NK-92 (cell line): ENCODE results near the gene MLF2.
A peak's percentile ranks its signal among the peaks of the same experiment; 100 is the strongest.
"Not testable (repeated sequence)": the region's sequence is repeated elsewhere in the genome, so short reads cannot be mapped to it uniquely, and the experiment has no call there.

Experiments
- DNase-seq: peaks from one replicate; lab custom pipeline; 2025; ENCODE audit not compliant: unreplicated experiment; lab: John Stamatoyannopoulos, UW

Gene MLF2

DNA sequence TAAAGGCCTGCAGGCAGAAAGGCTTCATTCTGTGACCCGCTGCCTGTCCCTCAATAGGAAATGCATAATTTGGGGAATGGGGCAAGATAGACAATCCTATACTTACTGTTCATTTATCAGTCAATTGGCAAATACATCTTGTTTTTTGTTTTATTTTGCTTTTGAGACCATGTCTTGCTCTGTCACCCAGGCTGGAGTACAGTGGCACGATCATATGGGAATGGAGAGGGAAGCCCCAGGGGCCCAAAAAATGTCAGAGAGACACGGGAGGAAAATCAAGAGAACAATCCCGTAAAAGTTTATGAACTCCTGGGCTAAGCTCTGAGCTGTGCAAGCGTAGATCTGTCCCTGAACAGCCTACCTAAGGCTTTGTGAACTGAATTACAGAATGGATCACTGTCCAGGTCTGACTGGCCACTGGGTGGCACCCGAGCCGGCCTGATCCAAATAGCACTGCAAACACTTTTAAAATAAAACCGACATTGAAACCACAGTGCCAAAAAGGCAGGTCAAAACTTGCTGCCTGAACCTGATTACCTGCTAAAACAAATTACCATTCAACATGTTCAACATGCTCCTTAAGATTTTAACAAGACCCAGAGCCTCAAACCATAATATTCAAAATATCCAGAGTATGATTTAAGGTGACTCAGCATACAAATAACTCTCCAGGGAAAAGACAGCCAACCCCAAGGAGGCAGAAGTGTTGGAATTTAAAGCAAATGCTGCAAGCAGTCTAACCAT lies 17.3 kb downstream of the MLF2 start:
- DNase-seq: no peak

DNA sequence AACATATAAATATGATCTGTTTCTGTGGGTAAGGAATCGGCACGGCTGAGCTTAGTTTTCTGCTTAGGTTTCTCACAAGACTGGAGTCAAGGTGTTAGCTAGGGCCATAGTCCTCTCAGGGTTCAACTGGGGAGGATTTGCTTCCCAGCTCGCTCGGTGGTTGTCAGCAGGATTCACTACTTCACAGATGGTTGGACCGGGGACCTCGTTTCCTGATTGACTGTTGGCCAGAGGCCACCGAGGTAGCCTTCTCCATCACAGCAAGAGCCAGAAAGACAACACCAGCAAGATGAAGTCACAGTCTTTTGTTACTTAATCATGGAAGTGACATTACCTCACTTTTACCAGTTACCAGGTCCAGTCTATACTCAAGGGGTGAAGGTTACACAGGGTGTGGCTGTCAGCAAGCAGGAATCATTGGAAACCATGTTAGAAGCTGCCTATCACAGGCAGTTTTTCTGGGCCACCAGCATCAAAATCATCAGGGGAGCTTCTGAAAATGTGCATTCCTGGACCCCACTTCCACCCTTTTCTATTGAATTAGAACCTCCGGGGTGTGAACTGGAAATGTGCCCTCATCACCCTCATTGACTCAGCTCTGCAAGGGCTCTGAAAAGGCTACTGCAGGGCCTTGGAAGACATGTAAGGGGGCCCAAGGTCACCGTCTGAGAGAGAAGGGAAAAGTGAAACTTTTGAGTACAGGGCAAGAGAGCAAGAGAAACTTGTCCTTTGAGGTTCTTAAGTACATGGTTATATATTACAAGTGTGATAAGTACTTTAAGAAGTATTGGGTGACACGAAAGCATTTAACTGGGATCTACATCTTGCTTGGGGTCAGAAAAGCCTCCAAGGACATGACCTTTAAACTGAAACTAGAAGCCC lies 18.2 kb downstream of the MLF2 start:
- DNase-seq: no peak

DNA sequence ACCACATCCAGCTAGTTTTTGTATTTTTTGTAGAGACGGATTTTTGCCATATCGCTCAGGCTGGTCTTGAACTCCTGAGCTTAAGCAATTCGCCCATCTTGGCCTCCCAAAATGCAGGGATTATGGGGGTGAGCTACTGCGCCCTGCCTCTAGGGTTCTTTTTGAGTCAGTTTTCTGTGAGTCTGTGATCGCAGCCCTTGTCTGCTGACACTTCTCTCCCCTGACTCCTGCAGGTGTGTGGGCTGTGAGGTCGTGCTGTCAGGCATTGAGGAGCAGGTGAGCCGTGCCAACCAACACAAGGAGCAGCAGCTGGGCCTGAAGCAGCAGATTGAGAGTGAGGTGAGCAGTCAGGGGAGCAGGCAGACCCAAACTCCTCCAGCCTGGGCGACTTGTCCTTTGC lies 22.8 kb downstream of the MLF2 start:
- DNase-seq: no peak

DNA sequence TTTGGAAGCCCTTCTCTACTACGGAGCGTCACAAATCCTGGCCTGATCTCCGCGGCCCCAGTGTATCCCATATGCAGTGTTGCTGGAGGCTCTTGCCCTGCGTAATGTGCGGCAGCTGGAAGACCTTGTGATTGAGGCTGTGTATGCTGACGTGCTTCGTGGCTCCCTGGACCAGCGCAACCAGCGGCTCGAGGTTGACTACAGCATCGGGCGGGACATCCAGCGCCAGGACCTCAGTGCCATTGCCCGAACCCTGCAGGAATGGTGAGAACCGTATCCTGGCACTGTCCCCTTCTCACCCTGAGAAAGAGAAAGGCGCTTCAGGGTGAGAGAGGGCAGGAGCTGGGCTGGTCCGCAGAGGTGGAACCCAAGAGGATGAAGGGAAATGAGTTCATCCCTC lies 23.8 kb downstream of the MLF2 start:
- DNase-seq: no peak

DNA sequence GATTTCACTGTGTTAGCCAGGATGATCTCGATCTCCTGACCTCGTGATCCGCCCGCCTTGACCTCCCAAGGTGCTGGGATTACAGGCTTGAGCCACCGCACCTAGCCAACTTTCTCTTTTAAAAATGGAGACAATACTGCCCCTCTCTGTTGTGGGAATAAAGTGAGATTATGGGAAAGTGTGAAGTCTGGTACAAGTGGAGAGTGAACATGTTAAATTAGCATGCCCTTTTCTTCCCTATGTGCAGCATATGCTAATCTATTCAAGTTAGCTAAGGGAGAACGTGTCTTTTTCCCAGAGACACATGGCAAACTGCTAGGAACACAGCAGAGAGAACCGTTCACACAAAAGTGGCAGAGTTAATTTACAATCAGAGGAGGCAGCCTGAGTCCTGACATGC lies 27.6 kb downstream of the MLF2 start:
- no peak for DNase-seq

DNA sequence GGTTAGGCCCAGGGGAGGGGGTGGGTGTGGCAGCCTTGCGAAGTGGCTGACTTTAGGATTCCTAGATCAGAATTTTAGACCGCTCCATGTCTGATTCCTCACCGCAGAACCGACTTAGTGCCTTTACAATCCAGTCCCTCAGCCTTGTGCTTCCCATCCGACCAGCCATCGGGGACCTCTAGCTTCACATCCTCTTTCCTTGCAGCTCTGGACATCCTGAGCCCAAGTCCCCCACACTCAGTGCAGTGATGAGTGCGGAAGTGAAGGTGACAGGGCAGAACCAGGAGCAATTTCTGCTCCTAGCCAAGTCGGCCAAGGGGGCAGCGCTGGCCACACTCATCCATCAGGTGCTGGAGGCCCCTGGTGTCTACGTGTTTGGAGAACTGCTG lies 28.5 kb downstream of the MLF2 start:
- no peak for DNase-seq

DNA sequence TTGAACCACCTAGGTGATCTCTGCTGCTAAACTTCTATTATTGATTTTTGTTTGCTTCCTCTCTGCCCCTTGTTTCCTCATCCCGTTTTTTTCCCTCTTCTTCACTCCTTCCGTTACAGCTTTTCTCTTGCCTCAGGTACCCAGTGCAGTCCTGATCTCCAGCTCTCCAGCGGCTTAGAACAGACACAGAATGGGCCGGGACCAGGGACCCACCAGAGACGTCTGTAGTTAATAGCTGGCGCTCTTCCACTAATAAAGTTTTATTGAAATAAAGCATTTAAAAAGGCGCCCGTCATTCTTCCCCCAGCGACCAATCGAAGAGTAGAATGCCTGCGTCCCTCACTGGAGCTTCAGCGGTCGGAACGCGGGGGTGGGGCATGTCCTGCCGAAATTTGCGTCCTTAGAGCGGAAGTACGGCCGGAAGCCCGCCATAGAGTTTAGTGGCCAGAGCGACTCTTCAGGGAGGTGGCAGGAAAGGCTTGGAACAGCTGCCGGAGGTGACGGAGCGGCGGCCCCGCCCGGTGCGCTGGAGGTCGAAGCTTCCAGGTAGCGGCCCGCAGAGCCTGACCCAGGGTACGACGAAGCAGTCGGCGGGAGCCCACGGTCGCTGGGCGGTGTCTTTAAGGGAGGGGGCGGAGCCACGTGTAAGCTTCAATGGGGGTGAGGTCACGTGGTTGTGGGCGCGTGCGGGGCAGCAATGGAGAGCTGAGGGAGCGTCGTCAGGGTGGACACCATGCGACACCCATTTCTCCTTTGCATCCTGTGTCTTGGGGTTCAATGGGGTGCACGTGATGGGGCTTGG lies 29.1 kb downstream of the MLF2 start, which contains the start of gene COPS7A:
Gene COPS7A (plus strand): TSS at position 440 of the 802 bp plus-strand sequence. CDS start 611 bp downstream, outside the sequence.
- DNase-seq: peak; percentile 35

DNA sequence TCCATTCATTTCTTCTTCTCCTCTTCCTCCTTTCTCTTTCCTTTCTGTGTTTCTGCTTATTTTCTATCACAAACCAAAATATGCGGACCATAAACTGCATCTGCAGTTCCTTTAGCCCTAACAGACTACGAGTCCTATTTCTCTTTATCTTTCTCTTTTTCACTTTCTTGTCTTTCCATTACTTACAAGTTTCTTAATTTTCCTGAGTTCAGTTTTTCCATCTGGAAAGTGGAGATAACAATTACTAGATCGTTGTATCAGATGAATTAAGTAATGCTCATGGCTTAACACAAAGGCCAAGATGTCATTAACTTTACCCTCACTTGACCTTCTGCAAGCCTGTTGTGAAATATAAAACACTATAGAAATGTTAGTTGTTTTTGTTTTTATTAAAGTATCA lies 30.1 kb downstream of the MLF2 start:
- DNase-seq: no peak

DNA sequence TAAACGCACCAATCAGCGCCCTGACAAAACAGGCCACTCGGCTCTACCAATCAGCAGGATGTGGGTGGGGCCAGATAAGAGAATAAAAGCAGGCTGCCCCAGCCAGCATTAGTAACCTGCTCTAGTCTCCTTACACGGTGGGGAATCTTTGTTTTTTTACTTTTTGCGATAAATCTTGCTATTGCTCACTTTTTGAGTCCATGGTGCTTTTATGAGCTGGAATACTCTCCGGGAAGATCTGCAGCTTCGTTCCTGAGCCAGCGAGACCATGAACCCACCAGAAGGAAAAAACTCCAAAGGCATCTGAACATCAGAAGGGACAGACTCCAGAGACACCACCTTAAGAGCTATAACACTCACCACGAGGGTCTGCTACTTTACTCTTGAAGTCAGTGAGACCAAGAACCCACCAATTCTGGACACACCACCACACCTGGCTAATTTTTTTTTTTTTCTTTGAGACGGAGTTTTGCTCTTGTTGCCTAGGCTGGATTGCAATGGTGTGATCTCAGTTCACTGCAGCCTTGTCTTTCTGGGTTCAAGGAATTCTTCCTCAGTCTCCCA lies 36.0 kb downstream of the MLF2 start:
- no peak for DNase-seq

DNA sequence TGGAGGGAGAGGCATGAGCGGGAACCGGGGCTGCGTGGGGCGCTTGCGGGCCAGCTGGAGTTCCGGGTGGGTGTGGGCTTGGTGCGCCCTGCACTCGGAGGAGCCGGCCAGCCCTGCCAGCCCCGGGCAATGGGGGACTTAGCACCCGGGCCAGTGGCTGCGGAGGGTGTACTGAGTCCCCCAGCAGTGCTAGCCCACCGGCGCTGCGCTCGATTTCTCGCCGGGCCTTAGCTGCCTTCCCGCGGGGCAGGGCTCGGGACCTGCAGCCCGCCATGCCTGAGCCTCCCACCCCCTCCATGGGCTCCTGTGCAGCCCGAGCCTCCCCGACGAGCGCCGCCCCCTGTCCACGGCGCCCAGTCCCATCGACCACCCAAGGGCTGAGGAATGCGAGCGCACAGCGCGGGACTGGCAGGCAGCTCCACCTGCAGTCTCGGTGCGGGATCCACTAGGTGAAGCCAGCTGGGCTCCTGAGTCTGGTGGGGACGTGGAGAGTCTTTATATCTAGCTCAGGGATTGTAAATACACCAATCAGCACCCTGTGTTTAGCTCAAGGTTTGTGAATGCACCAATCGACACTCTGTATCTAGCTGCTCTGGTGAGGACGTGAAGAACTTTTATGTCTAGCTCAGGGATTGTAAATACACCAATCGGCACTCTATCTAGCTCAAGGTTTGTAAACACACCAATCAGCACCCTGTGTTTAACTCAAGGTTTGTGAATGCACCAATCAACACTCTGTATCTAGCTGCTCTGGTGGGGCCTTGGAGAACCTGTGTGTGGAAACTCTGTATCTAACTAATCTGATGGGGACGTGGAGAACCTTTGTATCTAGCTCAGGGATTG lies 36.7 kb downstream of the MLF2 start:
- not testable (repeated sequence) for DNase-seq

DNA sequence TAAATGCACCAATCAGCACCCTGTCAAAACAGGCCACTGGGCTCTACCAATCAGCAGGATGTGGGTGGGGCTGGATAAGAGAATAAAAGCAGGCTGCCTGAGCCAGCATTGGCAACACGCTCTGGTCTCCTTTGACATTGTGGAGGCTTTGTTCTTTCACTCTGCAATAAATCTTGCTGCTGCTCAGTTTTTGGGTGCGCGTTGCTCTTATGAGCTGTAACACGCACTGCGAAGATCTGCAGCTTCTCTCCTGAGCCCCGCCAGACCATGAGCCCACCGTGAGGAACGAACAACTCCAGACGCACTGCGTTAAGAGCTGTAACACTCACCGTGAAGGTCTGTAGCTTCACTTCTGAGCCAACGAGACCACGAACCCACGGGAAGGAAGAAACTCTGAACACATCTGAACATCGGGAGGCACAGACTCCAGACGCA lies 44.0 kb downstream of the MLF2 start:
- no peak for DNase-seq

DNA sequence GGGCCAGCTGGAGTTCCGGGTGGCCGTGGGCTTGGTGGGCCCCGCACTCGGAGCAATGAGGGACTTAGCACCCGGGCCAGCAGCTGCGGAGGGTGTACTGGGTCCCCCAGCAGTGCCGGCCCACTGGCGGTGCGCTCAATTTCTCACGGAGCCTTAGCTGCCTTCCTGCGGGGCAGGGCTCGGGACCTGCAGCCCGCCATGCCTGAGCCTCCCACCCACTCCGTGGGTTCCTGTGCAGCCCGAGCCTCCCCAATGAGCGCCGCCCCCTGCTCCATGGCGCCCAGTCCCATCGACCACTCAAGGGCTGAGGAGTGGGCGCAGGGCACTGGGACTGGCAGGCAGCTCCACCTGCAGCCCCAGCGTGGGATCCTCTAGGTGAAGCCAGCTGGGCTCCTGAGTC lies 44.6 kb downstream of the MLF2 start:
- not testable (repeated sequence) for DNase-seq

DNA sequence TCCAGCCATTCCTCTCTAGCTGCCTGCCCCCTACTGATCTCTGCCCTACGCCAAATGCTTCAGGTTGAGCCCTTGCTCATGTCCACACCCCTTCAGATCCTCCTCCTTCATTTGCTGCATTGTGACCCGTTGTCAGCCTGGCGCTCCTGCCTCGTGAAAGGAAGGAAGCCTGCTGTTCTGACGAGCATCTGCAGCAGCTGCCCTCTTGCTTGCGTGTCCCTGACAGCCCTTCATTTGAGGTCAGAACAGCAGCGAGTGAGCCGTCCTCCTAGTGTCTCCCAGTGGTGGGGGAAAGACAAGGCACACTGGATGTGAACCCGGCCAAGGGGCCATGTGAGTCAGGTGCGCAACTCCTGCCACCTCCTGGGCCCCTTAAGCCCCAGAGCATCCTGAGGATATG lies 49.3 kb downstream of the MLF2 start:
- no peak for DNase-seq

DNA sequence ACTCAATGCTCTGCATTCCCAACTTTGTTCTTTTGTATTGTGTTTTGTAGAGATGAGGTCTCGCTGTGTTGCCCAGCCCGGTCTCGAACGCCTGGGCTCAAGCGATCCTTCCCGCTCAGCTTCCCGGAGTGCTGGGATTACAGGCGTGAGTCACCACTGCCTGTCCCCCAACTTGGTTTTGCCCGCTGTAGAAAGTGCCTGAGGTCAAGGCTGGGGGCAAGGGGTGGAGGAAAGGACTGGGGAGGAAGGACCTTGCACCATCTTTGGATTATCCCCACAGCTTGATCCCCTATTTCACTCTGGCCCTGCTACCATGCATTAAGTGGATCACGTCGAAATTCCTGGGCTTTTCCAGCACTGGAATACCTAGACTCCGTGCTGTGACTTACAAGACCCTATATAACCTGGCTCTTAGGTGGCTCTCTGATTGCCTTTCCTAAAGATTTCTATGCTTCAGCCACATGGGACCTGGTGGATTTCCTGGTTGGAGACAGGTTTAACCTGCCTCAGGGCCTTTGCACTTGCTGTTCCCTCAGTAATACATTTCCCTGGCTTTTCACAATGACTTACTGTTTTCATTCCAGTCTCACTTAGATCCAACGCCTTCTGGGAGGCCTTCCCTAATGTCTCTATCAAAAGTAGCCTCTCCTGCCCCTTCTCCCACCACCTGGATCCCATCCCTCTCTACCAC lies 51.7 kb downstream of the MLF2 start:
- DNase-seq: no peak

DNA sequence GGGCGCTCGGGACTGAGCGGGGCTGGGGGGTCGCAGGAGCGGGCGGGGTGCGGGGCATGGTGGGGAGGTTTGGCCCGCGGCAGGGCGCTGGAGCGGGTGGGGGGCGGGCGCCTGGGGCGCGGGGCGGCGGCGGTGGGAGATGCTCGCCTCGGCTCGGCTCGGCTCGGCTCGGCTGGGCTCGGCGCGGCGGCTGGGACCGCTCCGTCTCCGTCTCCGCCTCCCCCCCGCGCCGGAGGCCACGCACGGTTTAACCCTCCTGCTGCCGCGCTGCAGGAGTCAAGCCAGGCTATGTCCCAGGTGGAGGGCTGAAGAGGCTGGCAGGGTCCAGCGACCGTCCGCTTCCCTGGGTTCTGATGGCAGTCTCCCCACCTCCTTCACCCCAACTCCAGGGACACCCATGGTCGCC lies 52.3 kb downstream of the MLF2 start, which contains the start of gene PIANP:
Gene PIANP (minus strand): TSS at position 170 of the 406 bp plus-strand sequence. CDS start 2,754 bp downstream, outside the sequence.
- no peak for DNase-seq

DNA sequence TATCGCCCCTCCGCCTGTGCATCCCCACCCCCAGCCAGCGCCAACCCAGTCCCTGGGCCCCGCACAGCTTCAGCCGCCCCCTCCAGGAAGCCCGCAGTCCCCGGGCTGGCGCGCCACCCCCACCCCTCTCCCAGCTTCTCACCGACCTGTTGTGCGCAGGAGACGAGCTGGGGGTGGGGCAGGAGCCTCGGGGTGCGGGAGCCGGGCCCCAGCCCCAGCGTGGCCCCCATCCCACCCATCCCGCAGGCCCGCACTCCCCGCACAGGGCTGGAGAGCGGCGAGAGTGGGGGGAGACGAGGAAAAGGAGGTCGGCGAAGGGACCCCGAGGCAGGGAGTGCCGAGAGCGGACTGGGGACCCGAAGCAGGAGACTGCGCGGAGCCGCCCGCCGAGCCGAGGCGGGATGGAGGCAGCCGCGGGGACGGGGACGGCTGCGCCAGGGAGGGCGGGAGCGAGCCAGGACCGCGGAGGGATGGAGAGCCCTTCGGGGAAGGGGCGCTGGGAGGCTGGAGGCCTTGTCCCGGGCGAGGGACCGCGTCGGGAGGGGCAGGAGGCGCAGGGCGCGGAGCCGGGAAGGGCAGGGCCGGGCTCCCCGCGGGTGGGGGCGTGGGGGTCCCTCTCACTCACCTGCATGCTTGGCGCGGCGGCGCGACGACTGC lies 52.8 kb downstream of the MLF2 start:
- DNase-seq: no peak

DNA sequence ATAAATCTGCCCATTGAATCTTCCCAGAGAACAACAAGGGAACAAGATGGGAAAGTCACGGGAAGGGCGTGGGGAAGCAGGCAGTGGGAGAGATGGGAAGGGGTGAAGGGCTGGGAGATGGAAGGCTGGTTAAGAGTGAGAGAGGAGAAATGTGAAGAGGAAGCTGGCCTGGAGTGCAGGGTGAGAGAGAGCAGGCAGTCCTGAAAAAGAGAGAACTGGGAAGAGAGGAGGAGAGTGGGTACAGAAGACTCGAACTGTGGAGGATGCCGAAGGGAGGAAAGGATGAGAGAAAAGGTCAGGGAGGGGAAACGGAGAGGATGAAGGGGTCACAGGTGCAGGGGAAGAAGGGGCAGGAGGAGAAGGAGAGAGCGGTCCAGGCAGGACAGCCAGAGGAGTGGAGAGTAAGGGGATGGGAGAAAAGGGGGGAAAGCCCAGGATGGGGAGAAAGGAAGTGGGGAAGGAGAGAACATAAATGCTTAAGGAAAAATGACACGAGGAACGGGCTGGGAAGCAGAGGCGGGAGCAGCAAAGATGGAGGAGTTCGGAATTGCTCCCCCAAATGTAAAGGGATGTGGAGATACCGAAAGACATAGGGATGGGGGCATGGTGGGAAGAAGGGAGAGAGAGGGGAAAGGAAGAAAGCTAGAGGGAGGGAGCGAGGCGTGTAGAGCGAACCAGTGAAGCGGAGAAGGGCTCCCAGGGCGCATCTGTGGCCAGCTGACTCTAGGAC lies 53.5 kb downstream of the MLF2 start:
- no peak for DNase-seq

DNA sequence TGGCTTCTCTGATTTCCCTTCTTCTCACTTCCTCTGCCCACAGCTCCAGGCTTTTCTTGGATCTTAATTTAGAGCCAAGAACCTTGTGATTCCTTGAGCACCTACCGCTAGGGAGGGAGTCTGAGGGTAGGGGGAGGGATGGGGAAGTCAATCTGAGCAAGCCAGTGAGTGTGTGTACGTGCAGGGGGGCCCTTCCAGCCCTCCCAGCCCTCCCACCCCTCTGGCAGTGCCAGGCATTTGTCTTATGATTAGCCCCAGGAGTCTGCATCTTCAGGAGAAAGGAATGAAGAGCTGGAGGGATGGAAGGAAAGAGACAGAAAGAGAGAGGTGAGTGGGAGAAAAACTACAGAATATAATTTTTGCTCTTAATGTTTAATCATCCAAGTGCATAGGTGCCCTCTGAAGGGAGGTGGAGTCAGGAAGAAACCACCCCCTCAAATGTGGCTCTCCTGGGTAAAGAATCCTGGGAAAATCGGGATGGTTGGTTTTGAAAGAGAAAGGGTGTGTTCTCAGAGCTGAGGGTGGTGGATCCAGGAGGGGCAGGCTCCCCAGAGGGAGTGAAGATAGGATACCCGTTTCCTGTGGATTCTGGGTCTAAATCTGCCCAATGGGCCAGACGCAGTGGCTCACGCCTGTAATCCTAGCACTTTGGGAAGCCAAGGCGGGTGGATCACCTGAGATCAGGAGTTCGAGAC lies 54.4 kb downstream of the MLF2 start:
- DNase-seq: no peak
